Subcutaneous abdominal adipose tissue (tissue), 5 donors: Measurements from ENCODE around the gene CHST8.
"Not testable (repeated sequence)": the region's sequence is repeated elsewhere in the genome, so short reads cannot be mapped to it uniquely, and the experiment has no call there.

Experiments
- H3K27ac ChIP-seq: one replicate; pipeline ENCODE4 v1.7.0; 2013; ENCODE audit warnings: low read depth, mild to moderate bottlenecking, inconsistent platforms, low read length, moderate library complexity
- H3K27me3 ChIP-seq, 5 donors: one replicate each; pipeline ENCODE4 v1.7.0; 2013; ENCODE audit warnings: low read length in 5 of 5, inconsistent platforms in 1 of 5; ENCODE audit not compliant: control insufficient read depth in 5 of 5, insufficient read depth in 4 of 5
- H3K36me3 ChIP-seq, 5 donors: one replicate each; pipeline ENCODE4 v1.7.0; 2013; ENCODE audit warnings: low read length in 5 of 5; ENCODE audit not compliant: control insufficient read depth in 5 of 5, insufficient read depth in 5 of 5
- H3K4me1 ChIP-seq, 5 donors: one replicate each; pipeline ENCODE4 v1.7.0; 2013; ENCODE audit warnings: low read length in 5 of 5, mild to moderate bottlenecking in 3 of 5, moderate library complexity in 1 of 5; ENCODE audit not compliant: control insufficient read depth in 5 of 5, insufficient read depth in 5 of 5
- H3K4me3 ChIP-seq, 5 donors: one replicate each; pipeline ENCODE4 v1.7.0; 2013; ENCODE audit warnings: low read length in 5 of 5, low read depth in 1 of 5
- H3K9ac ChIP-seq, 5 donors: one replicate each; pipeline ENCODE4 v1.7.0; 2013; ENCODE audit warnings: low read length in 5 of 5, mild to moderate bottlenecking in 4 of 5, moderate library complexity in 3 of 5
- H3K9me3 ChIP-seq, 5 donors: one replicate each; pipeline ENCODE4 v1.7.0; 2013; ENCODE audit warnings: low read length in 5 of 5; ENCODE audit not compliant: control insufficient read depth in 5 of 5
- donor health status: healthy.
- donor health status: healthy.
- donor health status: healthy.
- donor health status: healthy.
- donor health status: healthy.

Gene CHST8

GRCh38 chr19:33811736-33812387 is 190.1 kb downstream of the CHST8 start:
- H3K27me3 ChIP-seq, result peaks cover 0 to 8% (median 2%) of the 10 kb centered on the region in 5 donors
- H3K36me3 ChIP-seq, result peaks cover 0 to 33% (median 12%) of the 10 kb centered on the region in 5 donors
- no peak overlapping the region for H3K27ac ChIP-seq
- no peak overlapping the region for H3K4me3 ChIP-seq
- H3K9me3 ChIP-seq, result no peaks in the 10 kb centered on the region
- H3K9ac ChIP-seq, result no peak overlapping the region
- H3K4me1 ChIP-seq, result peaks cover 0 to 3% (median 0%) of the 10 kb centered on the region in 5 donors

- no peaks in the 10 kb centered on the region for H3K9me3 ChIP-seq
- H3K27ac ChIP-seq, result no peak overlapping the region
- no peak overlapping the region for H3K4me3 ChIP-seq
- peaks cover 0 to 7% (median 0%) of the 10 kb centered on the region in 5 donors for H3K4me1 ChIP-seq
- H3K36me3 ChIP-seq, result peaks cover 0 to 32% (median 9%) of the 10 kb centered on the region in 5 donors
- H3K9ac ChIP-seq, result no peak overlapping the region
- peaks cover 0 to 8% (median 2%) of the 10 kb centered on the region in 5 donors for H3K27me3 ChIP-seq
Observed at GRCh38 chr19:33812388-33813330, 190.9 kb downstream of the CHST8 start.

GRCh38 chr19:33813391-33814101 is 191.8 kb downstream of the CHST8 start:
- peaks cover 0 to 28% (median 6%) of the 10 kb centered on the region in 5 donors for H3K36me3 ChIP-seq
- H3K9ac ChIP-seq, result no peak overlapping the region
- peaks cover 0 to 7% (median 0%) of the 10 kb centered on the region in 5 donors for H3K4me1 ChIP-seq
- H3K9me3 ChIP-seq, result no peaks in the 10 kb centered on the region
- no peak overlapping the region for H3K27ac ChIP-seq
- H3K4me3 ChIP-seq, result no peak overlapping the region
- peaks cover 0 to 8% (median 2%) of the 10 kb centered on the region in 5 donors for H3K27me3 ChIP-seq

GRCh38 chr19:33814181-33815165 is 192.7 kb downstream of the CHST8 start:
- Histone ChIP-seq H3K4me3 (no peak overlapping the region), H3K9me3 (no peaks in the 10 kb centered on the region), H3K9ac (no peak overlapping the region), H3K27ac (no peak overlapping the region), H3K36me3 (peaks cover 0 to 28% (median 6%) of the 10 kb centered on the region in 5 donors), H3K4me1 (peaks cover 0 to 11% (median 3%) of the 10 kb centered on the region in 5 donors), H3K27me3 (peaks cover 0 to 8% (median 2%) of the 10 kb centered on the region in 5 donors)

GRCh38 chr19:33815380-33816340 is 193.9 kb downstream of the CHST8 start:
- H3K4me1 ChIP-seq, result peaks cover 0 to 23% (median 15%) of the 10 kb centered on the region in 5 donors
- H3K4me3 ChIP-seq, result no peak overlapping the region
- H3K9ac ChIP-seq, result no peak overlapping the region
- H3K27me3 ChIP-seq, result peaks cover 0 to 8% (median 2%) of the 10 kb centered on the region in 5 donors
- H3K9me3 ChIP-seq, result no peaks in the 10 kb centered on the region
- peaks cover 0 to 28% (median 6%) of the 10 kb centered on the region in 5 donors for H3K36me3 ChIP-seq
- H3K27ac ChIP-seq, result no peak overlapping the region

- Histone ChIP-seq H3K27ac (no peak overlapping the region), H3K9me3 (no peaks in the 10 kb centered on the region), H3K9ac (no peak overlapping the region), H3K27me3 (peaks cover 0 to 7% (median 0%) of the 10 kb centered on the region in 5 donors), H3K4me3 (no peak overlapping the region), H3K36me3 (peaks cover 0 to 7% (median 0%) of the 10 kb centered on the region in 5 donors), H3K4me1 (peaks cover 0 to 29% (median 18%) of the 10 kb centered on the region in 5 donors)
Observed at GRCh38 chr19:33818411-33818810, 196.7 kb downstream of the CHST8 start.

- not testable (repeated sequence) for H3K9me3 ChIP-seq, H3K36me3 ChIP-seq, H3K27me3 ChIP-seq, H3K27ac ChIP-seq
- peaks cover 0 to 29% (median 18%) of the 10 kb centered on the region in 5 donors for H3K4me1 ChIP-seq
- peak overlapping the region in 1 of 5 donors; percentile 60 for H3K9ac ChIP-seq
- H3K4me3 ChIP-seq, result peak overlapping the region in 1 of 5 donors; percentile 64
Observed at GRCh38 chr19:33819078-33819477, 197.3 kb downstream of the CHST8 start.

- Histone ChIP-seq H3K9ac (peak overlapping the region in 4 of 5 donors; percentile 37 to 69 (median 54)), H3K27ac (peak overlapping the region; percentile 46), H3K4me1 (peaks cover 0 to 29% (median 18%) of the 10 kb centered on the region in 5 donors), H3K4me3 (peak overlapping the region in 4 of 5 donors; percentile 55 to 67 (median 62)), H3K27me3 (peaks cover 0 to 3% (median 0%) of the 10 kb centered on the region in 5 donors), H3K36me3 (no peaks in the 10 kb centered on the region), H3K9me3 (no peaks in the 10 kb centered on the region)
Observed at GRCh38 chr19:33819506-33819879, 197.7 kb downstream of the CHST8 start.
